ENCODE data around the gene EGFL8.
"Not testable (repeated sequence)": the region's sequence is repeated elsewhere in the genome, so short reads cannot be mapped to it uniquely, and the experiment has no call there.

EGFL8 gene

DNA sequence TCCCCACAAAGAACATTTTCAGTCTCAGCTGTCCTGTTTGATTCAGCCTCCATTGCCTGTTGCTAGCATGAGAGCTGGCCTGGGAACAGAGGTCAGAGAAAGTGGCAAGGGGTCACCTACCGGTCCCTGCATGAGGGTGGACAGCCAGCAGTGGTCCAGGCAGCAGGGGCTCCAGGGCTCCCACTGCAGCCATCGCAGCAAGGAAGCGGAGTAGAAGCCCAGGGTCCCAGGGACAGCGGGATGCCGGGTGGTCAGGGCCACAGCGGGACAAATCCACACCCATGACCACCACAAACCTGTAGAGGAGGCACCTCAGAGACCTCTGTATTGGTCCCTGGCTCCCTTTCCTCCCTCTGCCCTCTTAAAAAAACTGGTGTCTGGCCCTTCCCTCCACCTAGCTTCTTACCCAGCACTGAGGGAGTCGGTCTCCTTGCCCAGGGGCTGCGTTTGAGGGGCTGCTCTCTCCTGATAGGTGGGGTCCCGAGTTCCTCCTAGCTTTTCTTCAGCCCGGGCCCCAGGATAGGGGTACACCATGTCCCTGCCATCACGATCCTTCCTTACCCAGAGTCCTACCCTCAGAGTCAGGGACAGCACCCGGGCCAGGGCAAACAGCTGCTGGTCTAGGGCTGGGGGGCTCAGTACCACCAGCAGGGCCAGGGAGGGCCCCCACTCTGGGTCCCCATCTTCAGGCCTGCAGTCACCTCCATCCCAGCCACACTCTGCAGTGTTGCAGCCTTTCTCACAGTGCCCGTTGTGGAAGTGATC lies 36.5 kb downstream of the EGFL8 start:
- no peak overlapping the region for H3K27ac ChIP-seq
- TF ChIP-seq, protein P1, sequence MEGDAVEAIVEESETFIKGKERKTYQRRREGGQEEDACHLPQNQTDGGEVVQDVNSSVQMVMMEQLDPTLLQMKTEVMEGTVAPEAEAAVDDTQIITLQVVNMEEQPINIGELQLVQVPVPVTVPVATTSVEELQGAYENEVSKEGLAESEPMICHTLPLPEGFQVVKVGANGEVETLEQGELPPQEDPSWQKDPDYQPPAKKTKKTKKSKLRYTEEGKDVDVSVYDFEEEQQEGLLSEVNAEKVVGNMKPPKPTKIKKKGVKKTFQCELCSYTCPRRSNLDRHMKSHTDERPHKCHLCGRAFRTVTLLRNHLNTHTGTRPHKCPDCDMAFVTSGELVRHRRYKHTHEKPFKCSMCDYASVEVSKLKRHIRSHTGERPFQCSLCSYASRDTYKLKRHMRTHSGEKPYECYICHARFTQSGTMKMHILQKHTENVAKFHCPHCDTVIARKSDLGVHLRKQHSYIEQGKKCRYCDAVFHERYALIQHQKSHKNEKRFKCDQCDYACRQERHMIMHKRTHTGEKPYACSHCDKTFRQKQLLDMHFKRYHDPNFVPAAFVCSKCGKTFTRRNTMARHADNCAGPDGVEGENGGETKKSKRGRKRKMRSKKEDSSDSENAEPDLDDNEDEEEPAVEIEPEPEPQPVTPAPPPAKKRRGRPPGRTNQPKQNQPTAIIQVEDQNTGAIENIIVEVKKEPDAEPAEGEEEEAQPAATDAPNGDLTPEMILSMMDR (conservative IDR thresholded peaks at IDR 0.05), result no peak

- TF ChIP-seq, protein P1 (conservative IDR thresholded peaks at IDR 0.05), result no peak
- no peak overlapping the region for H3K27ac ChIP-seq
Measured at GRCh38 chr6:32202186-32202585, 37.8 kb downstream of the EGFL8 start.

GRCh38 chr6:32203426-32204267 lies 39.3 kb downstream of the EGFL8 start:
- no peak overlapping the region for H3K27ac ChIP-seq
- TF ChIP-seq, protein P1 (conservative IDR thresholded peaks at IDR 0.05), result no peak

- TF ChIP-seq, protein P1 (conservative IDR thresholded peaks at IDR 0.05), result no peak
- no peak overlapping the region for H3K27ac ChIP-seq
Measured at GRCh38 chr6:32204268-32204715, 39.9 kb downstream of the EGFL8 start.

DNA sequence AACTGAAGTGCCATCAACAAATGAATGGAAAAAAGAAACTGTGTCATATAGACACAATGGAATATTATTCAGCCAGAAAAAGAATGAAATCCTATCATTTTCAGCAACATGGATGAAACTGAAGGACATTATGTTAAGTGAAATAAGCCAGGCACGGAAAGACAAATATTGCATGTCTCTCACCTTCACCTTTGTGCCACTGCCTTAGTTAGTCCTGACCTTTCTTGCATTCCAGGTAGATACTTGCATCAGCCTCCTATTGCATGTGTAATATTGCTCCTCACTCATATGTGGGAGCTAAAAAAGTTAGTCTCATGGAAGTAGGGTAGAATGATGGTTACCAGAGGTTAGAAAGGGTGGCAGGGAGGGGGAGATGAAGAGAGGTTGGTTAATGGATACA lies 44.6 kb downstream of the EGFL8 start:
- TF ChIP-seq, protein P1 (conservative IDR thresholded peaks at IDR 0.05), result no peak
- H3K27ac ChIP-seq, result no peak overlapping the region

GRCh38 chr6:32210191-32210601 lies 45.8 kb downstream of the EGFL8 start:
- no peak overlapping the region for H3K27ac ChIP-seq
- TF ChIP-seq, protein P1 (conservative IDR thresholded peaks at IDR 0.05), result no peak

DNA sequence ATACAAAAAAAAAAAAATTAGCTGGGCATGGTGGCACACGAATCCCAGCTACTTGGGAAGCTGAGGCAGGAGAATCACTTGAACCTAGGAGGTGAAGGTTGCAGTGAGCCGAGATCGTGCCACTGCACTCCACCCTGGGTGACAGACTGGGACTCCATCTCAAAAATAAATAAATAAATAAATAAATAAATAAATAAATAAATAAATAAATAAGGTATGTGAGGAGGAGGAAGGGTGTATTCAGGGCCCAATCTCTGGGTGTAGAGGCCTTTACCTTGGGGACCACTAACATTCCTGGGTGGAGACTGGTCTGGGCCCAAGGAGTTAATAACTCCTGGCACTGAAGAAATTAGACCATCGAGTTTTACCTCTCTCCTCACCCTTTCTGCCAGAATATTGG lies 47.0 kb downstream of the EGFL8 start:
- H3K27ac ChIP-seq, result not testable (repeated sequence)

All from VCaP (cell line).